WTC11 (cell line): Measurements from ENCODE around the gene TIAM2.

Experiments used
- SP1 ChIP-seq: sonication (generic); formaldehyde crosslinking; conservative IDR thresholded peaks from 2 replicates; pipeline ENCODE4 v1.8.1; 2022; ENCODE audit warnings: missing genetic modification reagents
- ZNF232 ChIP-seq: sonication (generic); formaldehyde crosslinking; IDR thresholded peaks from 2 replicates; pipeline ENCODE4 v1.8.0; 2022; ENCODE audit warnings: mild to moderate bottlenecking, missing genetic modification reagents
- TF ChIP-seq, protein P1 (sequence below): fragments of 200-600 bp; IDR thresholded peaks from 2 replicates; pipeline ENCODE4 v1.8.0; 2022; ENCODE audit warnings: antibody characterized with exemption
- TF ChIP-seq, protein P2 (sequence below): sonication (generic); formaldehyde crosslinking; IDR thresholded peaks from 2 replicates; pipeline ENCODE4 v1.8.0; 2022; ENCODE audit warnings: missing genetic modification reagents

DNA sequence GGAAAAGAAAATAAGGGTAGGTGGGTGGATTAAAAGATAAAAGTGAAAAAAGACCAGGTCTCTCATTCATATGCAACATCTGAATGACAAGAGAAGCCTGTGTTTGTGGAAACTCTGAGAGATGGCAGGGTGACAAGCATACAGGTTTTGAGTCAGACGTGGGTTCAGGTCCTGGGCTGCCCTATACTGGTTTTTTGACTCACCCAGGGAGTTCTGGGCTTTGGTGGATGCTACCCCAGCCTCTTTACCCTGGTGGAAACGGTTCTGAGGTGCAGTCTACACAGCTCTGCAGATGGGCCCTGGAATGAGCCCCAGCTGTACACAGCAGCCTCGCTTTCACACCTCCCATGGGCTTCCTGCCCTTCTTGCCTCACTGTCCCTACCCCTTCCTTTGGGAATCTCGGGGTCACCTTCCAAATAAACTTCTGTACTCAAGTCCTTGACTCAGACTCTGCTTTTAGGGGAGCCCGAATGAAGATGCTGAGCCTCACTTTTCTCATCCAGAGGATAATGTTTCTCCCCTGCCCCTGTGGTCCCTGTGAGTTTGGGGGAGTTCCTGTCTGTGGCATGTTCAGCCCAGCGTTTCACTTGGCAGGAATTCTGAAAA lies 191.0 kb downstream of the TIAM2 start:
- TF ChIP-seq, protein P1, sequence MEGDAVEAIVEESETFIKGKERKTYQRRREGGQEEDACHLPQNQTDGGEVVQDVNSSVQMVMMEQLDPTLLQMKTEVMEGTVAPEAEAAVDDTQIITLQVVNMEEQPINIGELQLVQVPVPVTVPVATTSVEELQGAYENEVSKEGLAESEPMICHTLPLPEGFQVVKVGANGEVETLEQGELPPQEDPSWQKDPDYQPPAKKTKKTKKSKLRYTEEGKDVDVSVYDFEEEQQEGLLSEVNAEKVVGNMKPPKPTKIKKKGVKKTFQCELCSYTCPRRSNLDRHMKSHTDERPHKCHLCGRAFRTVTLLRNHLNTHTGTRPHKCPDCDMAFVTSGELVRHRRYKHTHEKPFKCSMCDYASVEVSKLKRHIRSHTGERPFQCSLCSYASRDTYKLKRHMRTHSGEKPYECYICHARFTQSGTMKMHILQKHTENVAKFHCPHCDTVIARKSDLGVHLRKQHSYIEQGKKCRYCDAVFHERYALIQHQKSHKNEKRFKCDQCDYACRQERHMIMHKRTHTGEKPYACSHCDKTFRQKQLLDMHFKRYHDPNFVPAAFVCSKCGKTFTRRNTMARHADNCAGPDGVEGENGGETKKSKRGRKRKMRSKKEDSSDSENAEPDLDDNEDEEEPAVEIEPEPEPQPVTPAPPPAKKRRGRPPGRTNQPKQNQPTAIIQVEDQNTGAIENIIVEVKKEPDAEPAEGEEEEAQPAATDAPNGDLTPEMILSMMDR, result no peak
- TF ChIP-seq SP1 (CRISPR knock-in tag) (no peak), ZNF232 (CRISPR knock-in tag) (no peak)
- TF ChIP-seq, protein P2, sequence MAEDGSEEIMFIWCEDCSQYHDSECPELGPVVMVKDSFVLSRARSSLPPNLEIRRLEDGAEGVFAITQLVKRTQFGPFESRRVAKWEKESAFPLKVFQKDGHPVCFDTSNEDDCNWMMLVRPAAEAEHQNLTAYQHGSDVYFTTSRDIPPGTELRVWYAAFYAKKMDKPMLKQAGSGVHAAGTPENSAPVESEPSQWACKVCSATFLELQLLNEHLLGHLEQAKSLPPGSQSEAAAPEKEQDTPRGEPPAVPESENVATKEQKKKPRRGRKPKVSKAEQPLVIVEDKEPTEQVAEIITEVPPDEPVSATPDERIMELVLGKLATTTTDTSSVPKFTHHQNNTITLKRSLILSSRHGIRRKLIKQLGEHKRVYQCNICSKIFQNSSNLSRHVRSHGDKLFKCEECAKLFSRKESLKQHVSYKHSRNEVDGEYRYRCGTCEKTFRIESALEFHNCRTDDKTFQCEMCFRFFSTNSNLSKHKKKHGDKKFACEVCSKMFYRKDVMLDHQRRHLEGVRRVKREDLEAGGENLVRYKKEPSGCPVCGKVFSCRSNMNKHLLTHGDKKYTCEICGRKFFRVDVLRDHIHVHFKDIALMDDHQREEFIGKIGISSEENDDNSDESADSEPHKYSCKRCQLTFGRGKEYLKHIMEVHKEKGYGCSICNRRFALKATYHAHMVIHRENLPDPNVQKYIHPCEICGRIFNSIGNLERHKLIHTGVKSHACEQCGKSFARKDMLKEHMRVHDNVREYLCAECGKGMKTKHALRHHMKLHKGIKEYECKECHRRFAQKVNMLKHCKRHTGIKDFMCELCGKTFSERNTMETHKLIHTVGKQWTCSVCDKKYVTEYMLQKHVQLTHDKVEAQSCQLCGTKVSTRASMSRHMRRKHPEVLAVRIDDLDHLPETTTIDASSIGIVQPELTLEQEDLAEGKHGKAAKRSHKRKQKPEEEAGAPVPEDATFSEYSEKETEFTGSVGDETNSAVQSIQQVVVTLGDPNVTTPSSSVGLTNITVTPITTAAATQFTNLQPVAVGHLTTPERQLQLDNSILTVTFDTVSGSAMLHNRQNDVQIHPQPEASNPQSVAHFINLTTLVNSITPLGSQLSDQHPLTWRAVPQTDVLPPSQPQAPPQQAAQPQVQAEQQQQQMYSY (CRISPR knock-in tag), result no peak
